Measurements from ENCODE around the gene DOCK8. TPM values are rescaled to one million over a fixed set of nuclear protein-coding genes. Genes with fewer than 3 reads are reported as not detected.

DOCK8 gene
- total RNA-seq, 1 experiment from 2014 or later = 15.2 TPM

GRCh38 chr9:251398-251797 is 36.7 kb downstream of the DOCK8 start:
- Histone ChIP-seq H3K4me1 (no peaks in the 10 kb centered on the region), H3K36me3 (ENCODE audit: control insufficient read depth, insufficient read depth, low read length) (no peaks in the 10 kb centered on the region), H3K27me3 (replicated peaks; ENCODE audit: control insufficient read depth, insufficient read depth, low read length) (no peaks in the 10 kb centered on the region), H3K4me3 (ENCODE audit: low read depth, low read length) (no peak overlapping the region), H3K9me3 (no peaks in the 10 kb centered on the region)
- H3K27ac Mint-ChIP-seq (ENCODE audit: unreplicated experiment) = no peak overlapping the region
- no peaks in the 10 kb centered on the region for H3K36me3 Mint-ChIP-seq (ENCODE audit: insufficient read depth, unreplicated experiment)
- H3K9me3 Mint-ChIP-seq (ENCODE audit: unreplicated experiment) = no peaks in the 10 kb centered on the region
- DNase-seq = no peak
- ChIA-PET CTCF (no interaction called here), POLR2A (no interaction called here)
- H3K4me1 Mint-ChIP-seq (ENCODE audit: low read depth, unreplicated experiment) = no peaks in the 10 kb centered on the region
- H3K27me3 Mint-ChIP-seq (ENCODE audit: insufficient read depth, unreplicated experiment) = no peaks in the 10 kb centered on the region
- no peak for TF ChIP-seq CTCF (IDR thresholded peaks at IDR 0.05; ENCODE audit: insufficient read depth in 1 of 2, low read depth in 1 of 2, low read length in 1 of 2, severe bottlenecking in 1 of 2, unreplicated experiment in 1 of 2)
- BruUV-seq (replicated peaks) = no TSS peak
- intact Hi-C loops (cut with micrococcal nuclease; ENCODE audit: unreplicated experiment) = no loop called here
- no peak overlapping the region for H3K4me3 Mint-ChIP-seq (ENCODE audit: unreplicated experiment)

- no peak for DNase-seq
- POLR2A ChIA-PET = no interaction called here
- Mint-ChIP-seq H3K4me3 (ENCODE audit: unreplicated experiment) (no peak overlapping the region), H3K27me3 (ENCODE audit: insufficient read depth, unreplicated experiment) (no peaks in the 10 kb centered on the region), H3K9me3 (ENCODE audit: unreplicated experiment) (no peaks in the 10 kb centered on the region), H3K4me1 (ENCODE audit: low read depth, unreplicated experiment) (no peaks in the 10 kb centered on the region), H3K36me3 (ENCODE audit: insufficient read depth, unreplicated experiment) (no peaks in the 10 kb centered on the region), H3K27ac (ENCODE audit: unreplicated experiment) (no peak overlapping the region)
- Histone ChIP-seq H3K4me3 (ENCODE audit: low read depth, low read length) (no peak overlapping the region), H3K36me3 (ENCODE audit: control insufficient read depth, insufficient read depth, low read length) (no peaks in the 10 kb centered on the region), H3K27me3 (replicated peaks; ENCODE audit: control insufficient read depth, insufficient read depth, low read length) (no peaks in the 10 kb centered on the region), H3K4me1 (no peaks in the 10 kb centered on the region), H3K9me3 (no peaks in the 10 kb centered on the region)
- intact Hi-C loops (cut with micrococcal nuclease; ENCODE audit: unreplicated experiment) = no loop called here
- BruUV-seq (replicated peaks) = no TSS peak
- CTCF ChIA-PET = no interaction called here
- TF ChIP-seq CTCF (IDR thresholded peaks at IDR 0.05; ENCODE audit: insufficient read depth in 1 of 2, low read depth in 1 of 2, low read length in 1 of 2, severe bottlenecking in 1 of 2, unreplicated experiment in 1 of 2) = no peak
Observed at GRCh38 chr9:253539-253938, 38.9 kb downstream of the DOCK8 start.

- Mint-ChIP-seq H3K27me3 (ENCODE audit: insufficient read depth, unreplicated experiment) (no peaks in the 10 kb centered on the region), H3K4me1 (ENCODE audit: low read depth, unreplicated experiment) (no peaks in the 10 kb centered on the region), H3K9me3 (ENCODE audit: unreplicated experiment) (no peaks in the 10 kb centered on the region), H3K4me3 (ENCODE audit: unreplicated experiment) (no peak overlapping the region), H3K36me3 (ENCODE audit: insufficient read depth, unreplicated experiment) (no peaks in the 10 kb centered on the region), H3K27ac (ENCODE audit: unreplicated experiment) (no peak overlapping the region)
- Histone ChIP-seq H3K36me3 (ENCODE audit: control insufficient read depth, insufficient read depth, low read length) (no peaks in the 10 kb centered on the region), H3K4me3 (ENCODE audit: low read depth, low read length) (no peak overlapping the region), H3K4me1 (peaks cover under 1% of the 10 kb centered on the region; the same call in 1 of the 2 replicates), H3K9me3 (no peaks in the 10 kb centered on the region), H3K27me3 (replicated peaks; ENCODE audit: control insufficient read depth, insufficient read depth, low read length) (no peaks in the 10 kb centered on the region)
- no TSS peak for BruUV-seq (replicated peaks)
- DNase-seq = no peak
- POLR2A ChIA-PET = no interaction called here
- CTCF ChIA-PET = no interaction called here
- intact Hi-C loops (cut with micrococcal nuclease; ENCODE audit: unreplicated experiment) = no loop called here
- no peak for TF ChIP-seq CTCF (IDR thresholded peaks at IDR 0.05; ENCODE audit: insufficient read depth in 1 of 2, low read depth in 1 of 2, low read length in 1 of 2, severe bottlenecking in 1 of 2, unreplicated experiment in 1 of 2)
Observed at GRCh38 chr9:254516-254915, 39.9 kb downstream of the DOCK8 start.

Measured in Caco-2 (cell line).